ENCODE results near the gene THBS2.
"Not testable (repeated sequence)": the region's sequence is repeated elsewhere in the genome, so short reads cannot be mapped to it uniquely, and the experiment has no call there.

THBS2 gene

GRCh38 chr6:169229615-169230321 lies 23.9 kb downstream of the THBS2 start:
- DNase-seq = no peak

DNA sequence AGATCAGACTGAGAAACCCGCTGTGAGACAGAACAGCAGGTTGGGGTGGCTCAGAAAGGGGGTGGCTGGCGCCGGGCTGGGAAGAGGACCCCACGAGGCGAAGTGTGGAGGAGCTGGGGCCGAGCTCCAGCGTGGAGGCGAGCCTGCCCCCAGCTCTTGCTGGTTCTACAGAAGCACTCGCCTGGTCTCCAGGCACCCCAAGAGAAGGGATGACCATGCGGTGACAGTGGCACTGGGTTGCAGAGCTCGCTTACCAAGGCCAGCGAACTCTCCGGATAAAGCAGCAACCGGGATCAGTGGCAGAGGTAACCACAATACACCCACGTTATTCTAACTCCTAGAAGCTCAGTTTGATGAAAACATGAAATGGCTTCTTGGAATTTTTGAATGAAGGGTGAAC lies 26.5 kb downstream of the THBS2 start:
- DNase-seq = no peak

- no peak for DNase-seq
Measured at GRCh38 chr6:169225887-169226286, 27.8 kb downstream of the THBS2 start.

GRCh38 chr6:169225131-169225576 lies 28.5 kb downstream of the THBS2 start:
- no peak for DNase-seq

GRCh38 chr6:169224716-169225115 lies 28.9 kb downstream of the THBS2 start:
- no peak for DNase-seq

DNA sequence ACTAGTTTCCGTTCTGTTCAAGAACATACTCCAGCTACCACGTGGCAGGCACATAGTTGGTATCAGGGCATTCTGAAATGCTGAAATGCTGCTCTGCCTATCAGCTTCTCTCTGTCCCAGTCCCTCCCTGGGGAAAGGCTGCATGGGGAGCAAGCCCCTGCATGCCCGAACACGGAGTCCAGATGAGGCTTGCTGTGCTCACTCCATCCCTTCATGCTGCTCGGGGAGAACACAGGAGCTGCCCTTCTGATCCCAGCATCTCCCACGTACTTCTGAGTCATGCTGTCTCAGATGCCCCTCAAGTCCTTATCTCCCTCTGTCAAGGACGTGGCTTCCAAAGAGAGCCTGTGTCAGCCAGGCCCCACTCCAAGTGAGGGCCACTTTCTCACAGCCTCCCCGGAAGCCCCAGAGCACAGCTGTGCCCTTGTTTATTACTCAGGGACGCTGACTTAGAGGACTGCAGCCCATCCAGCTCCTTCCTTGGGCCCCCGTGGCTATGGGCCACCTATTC lies 29.4 kb downstream of the THBS2 start:
- DNase-seq = no peak

- no peak for DNase-seq
Measured at GRCh38 chr6:169223006-169223405, 30.6 kb downstream of the THBS2 start.

GRCh38 chr6:169222126-169222525 lies 31.5 kb downstream of the THBS2 start:
- DNase-seq = no peak

DNA sequence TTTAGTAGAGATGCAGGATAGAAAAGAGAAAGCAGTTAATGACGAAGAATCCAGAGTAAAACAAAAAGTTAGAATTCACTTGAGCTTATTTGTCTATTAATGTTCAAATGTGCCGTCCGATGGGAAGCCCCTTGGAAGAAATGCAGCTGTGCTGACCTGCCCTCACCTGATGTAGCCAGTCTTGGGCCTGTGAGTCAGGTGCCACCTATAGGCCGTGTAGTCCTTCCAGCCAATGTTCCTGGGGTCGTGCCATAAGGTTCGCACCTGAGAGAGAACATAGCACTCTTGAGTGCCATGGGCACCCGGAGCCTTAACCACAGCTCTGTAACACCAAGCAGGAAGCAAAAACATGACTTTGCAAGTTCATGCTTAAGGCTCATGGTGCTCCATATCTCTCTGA lies 32.4 kb downstream of the THBS2 start:
- DNase-seq = no peak

- no peak for DNase-seq
Measured at GRCh38 chr6:169220068-169220964, 33.3 kb downstream of the THBS2 start.

- DNase-seq = no peak
Measured at GRCh38 chr6:169217972-169218371, 35.7 kb downstream of the THBS2 start.

DNA sequence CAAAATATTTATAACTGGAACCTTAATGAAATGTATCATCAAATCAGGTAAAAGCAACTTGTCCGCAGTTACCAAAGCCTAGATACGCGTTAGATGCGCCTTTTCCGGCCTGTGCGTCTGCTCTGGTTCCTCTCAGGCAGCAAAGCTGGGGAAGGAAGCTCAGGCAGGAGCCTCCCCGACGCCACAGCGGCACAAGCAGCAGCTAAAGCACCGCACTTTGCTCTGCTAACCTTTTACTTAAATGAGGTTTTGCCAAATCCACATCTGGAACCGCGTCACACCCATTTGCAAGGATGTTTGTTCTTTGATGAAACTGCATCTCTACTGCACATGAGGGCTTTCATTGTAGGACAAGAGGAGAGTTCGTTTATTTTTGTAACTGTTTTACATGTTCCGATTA lies 36.8 kb downstream of the THBS2 start:
- no peak for DNase-seq

DNA sequence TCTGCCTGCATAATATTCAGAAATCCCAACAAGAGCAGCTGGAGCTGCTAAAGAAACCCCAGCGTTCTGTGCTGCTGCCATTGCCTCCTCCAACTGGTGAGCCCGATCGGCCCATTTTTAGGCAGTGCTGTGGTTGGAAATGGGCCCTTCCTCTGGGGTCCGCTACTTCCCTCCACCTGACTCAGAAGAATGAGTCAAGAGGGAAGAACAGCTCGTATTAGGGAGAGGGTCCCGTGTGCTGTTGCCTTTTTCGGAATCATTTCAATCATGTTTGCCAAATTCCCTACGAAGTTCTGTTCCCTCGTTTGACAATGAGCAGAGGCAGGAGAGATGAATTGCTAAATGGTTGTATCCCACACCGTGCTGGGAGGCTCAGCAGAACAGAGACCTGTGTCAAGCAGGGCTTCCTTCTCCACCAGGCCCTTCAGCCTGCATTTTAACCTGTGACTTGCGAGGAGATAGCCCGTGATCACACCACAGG lies 38.4 kb downstream of the THBS2 start:
- DNase-seq = no peak

DNA sequence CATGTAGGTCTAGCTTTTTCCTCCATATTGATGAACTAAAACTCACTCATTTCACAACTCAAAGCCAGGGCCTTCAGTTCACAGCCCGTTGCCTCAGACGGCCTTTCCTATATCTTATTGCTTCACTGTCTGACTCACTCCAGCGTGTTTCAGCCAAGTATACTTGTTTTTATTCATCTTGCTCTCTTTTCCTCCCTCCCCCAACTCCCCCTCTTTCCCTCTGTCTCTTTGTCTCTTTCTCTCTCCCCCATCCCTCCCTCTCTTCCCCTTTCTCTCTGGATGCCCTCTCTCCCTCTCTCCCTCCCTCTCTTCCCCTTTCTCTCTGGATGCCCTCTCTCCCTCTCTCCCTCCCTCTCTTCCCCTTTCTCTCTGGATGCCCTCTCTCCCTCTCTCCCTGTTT lies 38.9 kb downstream of the THBS2 start:
- not testable (repeated sequence) for DNase-seq

- DNase-seq = no peak
Measured at GRCh38 chr6:169213814-169214520, 39.7 kb downstream of the THBS2 start.

DNA sequence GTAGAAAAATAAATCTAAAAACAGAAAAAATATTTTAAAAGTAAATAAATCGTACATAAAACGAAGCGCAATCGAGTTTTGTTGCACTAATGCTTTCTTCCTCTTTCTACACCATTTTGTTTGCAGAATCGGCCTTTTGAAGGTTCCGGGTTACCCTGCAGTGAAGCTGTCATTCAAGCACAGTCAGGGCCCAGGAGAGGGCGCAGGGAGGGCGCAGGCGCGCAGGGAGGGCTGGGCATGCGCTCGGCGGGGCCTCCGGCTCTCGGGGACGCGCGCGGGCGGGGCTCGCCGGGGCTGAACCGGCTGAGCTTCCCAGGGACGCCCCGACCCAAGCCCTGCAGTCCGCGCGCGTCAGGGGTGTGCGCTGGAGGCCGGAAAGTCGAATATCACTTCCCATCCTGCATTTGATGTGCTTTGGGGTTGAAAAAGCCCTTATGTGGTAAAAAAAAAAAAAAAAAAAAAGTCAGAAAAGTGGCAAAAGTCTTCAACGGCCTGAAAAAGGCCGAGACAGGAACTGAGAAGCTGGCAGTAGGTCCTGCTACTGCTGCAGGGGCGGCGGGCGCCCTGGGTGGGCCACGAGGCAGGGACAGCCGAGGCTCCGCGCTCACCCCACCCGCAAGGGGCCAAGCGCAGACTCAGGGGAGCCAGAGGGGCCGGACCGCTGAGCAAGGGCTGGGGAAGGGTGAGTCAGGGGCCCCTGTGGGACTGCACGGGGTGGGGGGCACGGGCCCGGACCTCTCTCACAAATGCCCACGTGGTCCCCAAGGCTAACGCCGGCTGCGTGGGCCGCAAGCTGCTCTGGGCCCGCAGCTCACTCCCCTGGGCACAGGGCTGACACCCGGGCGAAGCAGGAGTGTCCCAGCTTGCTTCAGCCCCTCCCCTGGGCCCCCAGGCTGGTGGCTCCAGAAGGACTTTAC lies 40.5 kb downstream of the THBS2 start:
- DNase-seq = peak in 1 of 2 experiments; percentile 20

DNA sequence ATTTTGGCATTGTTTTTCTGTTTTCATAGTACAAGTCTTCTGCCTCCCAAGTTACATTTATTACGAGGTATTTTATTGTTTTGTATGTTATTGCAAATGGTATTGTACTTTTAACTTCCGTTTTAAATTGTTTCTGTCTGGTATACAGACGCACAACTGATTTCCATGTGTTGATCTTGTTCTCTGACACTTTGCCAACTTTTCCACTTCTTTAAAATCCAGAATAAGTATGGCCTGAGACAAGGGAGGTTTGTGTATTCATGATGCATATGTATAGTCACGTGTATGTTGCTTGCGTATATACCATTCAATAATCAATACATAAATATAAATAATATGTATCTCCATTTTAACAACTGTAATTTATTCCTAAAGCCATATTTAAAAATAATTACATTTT lies 41.2 kb downstream of the THBS2 start:
- DNase-seq = no peak

- no peak for DNase-seq
Measured at GRCh38 chr6:169211881-169212280, 41.8 kb downstream of the THBS2 start.

DNA sequence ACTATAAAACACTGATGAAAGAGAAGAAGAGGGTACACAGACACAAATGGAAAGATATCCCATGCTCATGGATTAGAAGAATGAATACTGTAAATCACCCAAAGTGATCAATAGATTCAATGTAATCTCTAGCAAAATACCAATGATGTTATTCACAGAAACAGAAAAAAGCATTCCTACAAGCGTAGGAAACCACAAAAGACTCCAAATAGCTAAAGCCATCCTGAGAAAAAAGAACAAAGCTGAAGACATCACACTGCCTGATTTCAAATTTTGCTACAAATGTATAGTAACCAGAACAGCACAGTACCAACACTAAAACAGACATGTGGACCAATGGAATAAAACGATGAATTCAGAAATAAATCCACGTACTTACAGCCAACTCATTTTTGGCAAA lies 43.0 kb downstream of the THBS2 start:
- DNase-seq = no peak

DNA sequence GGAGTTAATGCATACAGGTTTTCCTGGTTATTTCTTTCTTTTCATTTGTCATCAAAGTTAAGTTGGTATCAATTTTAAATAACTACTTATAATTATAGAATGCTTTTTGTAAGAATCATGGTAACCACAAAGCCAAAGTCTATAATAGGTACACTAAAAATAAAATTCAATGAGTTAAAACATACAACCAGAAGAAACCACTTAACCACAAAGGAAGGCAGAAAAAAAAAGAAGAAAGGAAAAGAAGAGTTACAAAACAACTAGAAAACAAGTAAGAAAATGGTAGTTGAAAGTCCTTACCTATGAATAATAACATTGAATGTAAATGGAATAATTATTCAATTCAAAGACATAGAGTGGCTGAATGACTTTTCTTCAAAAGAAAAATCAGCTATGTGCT lies 45.6 kb downstream of the THBS2 start:
- DNase-seq = no peak

- DNase-seq = no peak
Measured at GRCh38 chr6:169207482-169207881, 46.2 kb downstream of the THBS2 start.
